PFSK-1 (cell line): ENCODE measurements around the gene F2R.

Experiments used
- POLR2AphosphoS5 ChIP-seq: IDR thresholded peaks from 2 replicates; pipeline ENCODE4 v1.6.1; 2012; ENCODE audit warnings: low read depth, mild to moderate bottlenecking, control low read depth, low read length, moderate library complexity
- REST ChIP-seq, 2 experiments: IDR thresholded peaks; 2 replicates each; pipeline versions ENCODE4 v1.6.1 to v1.8.0; 2011 to 2012; ENCODE audit warnings: low read depth in 2 of 2, low read length in 2 of 2, control low read depth in 1 of 2, inconsistent platforms in 1 of 2, mild to moderate bottlenecking in 1 of 2, moderate library complexity in 1 of 2; ENCODE audit not compliant: insufficient read depth in 1 of 2
- TAF1 ChIP-seq: IDR thresholded peaks from 2 replicates; pipeline ENCODE4 v1.6.1; 2012; ENCODE audit warnings: low read length, control low read depth, borderline replicate concordance; ENCODE audit not compliant: insufficient read depth

GRCh38 chr5:76675364-76675763 lies 40.6 kb upstream of the F2R start:
- TF ChIP-seq POLR2AphosphoS5 (no peak), REST (IDR thresholded peaks at IDR 0.05; ENCODE audit: insufficient read depth in 1 of 2, low read depth in 2 of 2, low read length in 2 of 2) (no peak), TAF1 (no peak)
